ENCODE measurements around the gene KRI1. TPM values are rescaled to one million over a fixed set of nuclear protein-coding genes. Genes with fewer than 3 reads are reported as not detected.

Gene KRI1
- total and polyA plus RNA-seq, 2 of the 8 experiments (the other 6 are each of a cell fraction or from before 2014, with no cell fraction given) = 14.2 to 45.2 TPM

- TF ChIP-seq BRCA1 (IDR thresholded peaks at IDR 0.05; ENCODE audit: low read depth, low read length) (no peak), NRF1 (IDR thresholded peaks at IDR 0.05; ENCODE audit: low read depth, low read length) (no peak), SIN3A (conservative IDR thresholded peaks at IDR 0.05 in 1 of 2, IDR thresholded peaks at IDR 0.05 in 1 of 2; ENCODE audit: low read depth in 1 of 2, low read length in 2 of 2) (no peak)
Observed at GRCh38 chr19:10535613-10536012, 30.2 kb downstream of the KRI1 start (continued).
